Endothelial cell of umbilical vein (primary cell): Measurements from ENCODE around the gene ACTN3. TPM values are rescaled to one million over a fixed set of nuclear protein-coding genes. Genes with fewer than 3 reads are reported as not detected.

Source experiments
- BruUV-seq: library from RNA; stranded (reverse); fragments of 400-500 nt; replicated peaks from 2 replicates; lab custom pipeline; 2021; lab: Mats Ljungman, UMichigan
- CTCF ChIA-PET: fragments of 300-600, 350-600 bp; sonication (Branson Sonifier 250); formaldehyde crosslinking; loops from one replicate; lab custom pipeline; 2021; ENCODE audit warnings: antibody characterized with exemption, inconsistent platforms; lab: Charles Lee
- POLR2A ChIA-PET: fragments of 300-600, 350-600 bp; sonication (Branson Sonifier 250); formaldehyde crosslinking; loops from one replicate; lab custom pipeline; 2021; ENCODE audit warnings: antibody characterized with exemption, inconsistent platforms; lab: Charles Lee
- DNase-seq: peaks from one replicate; pipeline ENCODE4 v3.0.0-alpha.2; 2011; ENCODE audit warnings: low read depth, low spot score
- FAIRE-seq: peaks from 2 replicates; lab custom pipeline; 2011; peaks lifted over from hg19 to GRCh38; lab: Jason Lieb, UNC
- H2AFZ ChIP-seq: 2 replicates; pipeline ENCODE4 v1.6.0; 2012; ENCODE audit warnings: low read depth, low read length, control low read depth, inconsistent platforms
- H3K27ac ChIP-seq: 2 replicates; pipeline ENCODE4 v1.5.1; 2011; ENCODE audit warnings: low read depth, mild to moderate bottlenecking, control low read depth, low read length, moderate library complexity; ENCODE audit not compliant: insufficient read depth
- H3K27me3 ChIP-seq, 2 experiments: 2 replicates each; pipeline versions ENCODE4 v1.6.0 to v1.6.1; 2011; ENCODE audit warnings: low read length in 2 of 2, mixed read lengths in 1 of 2; ENCODE audit not compliant: control insufficient read depth in 2 of 2, insufficient read depth in 2 of 2
- H3K36me3 ChIP-seq, 2 experiments: 2 replicates in 1 of 2; 3 replicates in 1 of 2; pipeline ENCODE4 v1.5.1; 2011; ENCODE audit warnings: low read length in 2 of 2, mild to moderate bottlenecking in 1 of 2, moderate library complexity in 1 of 2; ENCODE audit not compliant: control insufficient read depth in 2 of 2, insufficient read depth in 2 of 2; ENCODE audit errors: extremely low read depth in 1 of 2
- H3K4me1 ChIP-seq: 3 replicates; pipeline ENCODE4 v1.5.1; 2011; ENCODE audit warnings: mild to moderate bottlenecking, low read length; ENCODE audit not compliant: control insufficient read depth, insufficient read depth; ENCODE audit errors: extremely low read depth
- H3K4me2 ChIP-seq: 2 replicates; pipeline ENCODE4 v1.6.1; 2011; ENCODE audit warnings: low read length, control low read depth, mixed read lengths; ENCODE audit not compliant: insufficient read depth
- H3K4me3 ChIP-seq, 3 experiments: fragments of 200-600 bp in 1 of 3; sonication (generic), shearing (Covaris generic) in 1 of 3; replicated peaks in 1 of 3; 2 replicates each; pipeline ENCODE4 v1.5.1; 2011 to 2016; ENCODE audit warnings: control low read depth in 3 of 3, low read length in 3 of 3, mild to moderate bottlenecking in 2 of 3, inconsistent platforms in 1 of 3, low read depth in 1 of 3, moderate library complexity in 1 of 3; ENCODE audit not compliant: insufficient read depth in 1 of 3
- H3K79me2 ChIP-seq: 2 replicates; pipeline ENCODE4 v1.6.0; 2012; ENCODE audit warnings: low read length, inconsistent platforms; ENCODE audit not compliant: control insufficient read depth, insufficient read depth
- H3K9ac ChIP-seq: replicated peaks from 2 replicates; pipeline ENCODE3; 2011; ENCODE audit warnings: low read length, control low read depth; ENCODE audit not compliant: insufficient read depth; ENCODE audit errors: extremely low read depth
- H3K9me1 ChIP-seq: replicated peaks from 3 replicates; pipeline ENCODE4 v1.6.0; 2011; ENCODE audit warnings: mild to moderate bottlenecking, low read length; ENCODE audit not compliant: control insufficient read depth, insufficient read depth; ENCODE audit errors: extremely low read depth
- H3K9me3 ChIP-seq: replicated peaks from 2 replicates; pipeline ENCODE4 v1.5.1; 2012; ENCODE audit warnings: low read length, inconsistent platforms; ENCODE audit not compliant: control insufficient read depth, insufficient read depth
- H4K20me1 ChIP-seq: replicated peaks from 2 replicates; pipeline ENCODE3; 2011; ENCODE audit warnings: mild to moderate bottlenecking, low read length; ENCODE audit not compliant: control insufficient read depth, insufficient read depth; ENCODE audit errors: extremely low read depth
- FOS ChIP-seq: IDR thresholded peaks from 2 replicates; pipeline ENCODE4 v1.6.1; 2011; ENCODE audit warnings: mild to moderate bottlenecking, low read length, moderate library complexity, borderline replicate concordance; ENCODE audit not compliant: insufficient read depth
- MYC ChIP-seq: IDR thresholded peaks from one replicate; pipeline ENCODE4 v1.6.1; 2011; ENCODE audit warnings: mild to moderate bottlenecking, low read depth, low read length
- POLR2A ChIP-seq: IDR thresholded peaks from 2 replicates; pipeline ENCODE4 v1.6.1; 2012; ENCODE audit warnings: low read depth, mild to moderate bottlenecking, control low read depth, low read length
- POLR2AphosphoS5 ChIP-seq: IDR thresholded peaks from 2 replicates; pipeline ENCODE4 v1.6.1; 2012; ENCODE audit warnings: low read depth, mild to moderate bottlenecking, control low read depth, low read length, moderate library complexity; ENCODE audit not compliant: insufficient read depth
- dilution Hi-C: fragments of 300-500 bp; cut with MboI; formaldehyde crosslinking; loops from one replicate; pipeline ENCODE4 v1.15.0; 2019; ENCODE audit warnings: low sequenced_read_pairs; ENCODE audit not compliant: extremely low pct_ligation_motif_present
- intact Hi-C: fragments of 100-400 bp; cut with micrococcal nuclease; formaldehyde crosslinking; loops from one replicate; pipeline ENCODE4 v1.10.0; 2022
- polyA plus RNA-seq, 4 experiments: library from polyadenylated mRNA; depleted of rRNA in 3 of 4; stranded (reverse) in 3 of 4; unstranded in 1 of 4; fragments of >200 nt; gene quantifications; 2 replicates each; pipeline versions ENCODE4 v1.2.1 to v1.2.3, GENCODE V29; 2011 to 2012; ENCODE audit warnings: missing spikeins in 1 of 4
- total RNA-seq: library from RNA; stranded (reverse); gene quantifications from 2 replicates; pipeline ENCODE4 v1.2.3, GENCODE V29; 2021
- TF ChIP-seq, protein P1 (sequence below): IDR thresholded peaks from 2 replicates; pipeline ENCODE4 v1.6.1; 2011; ENCODE audit not compliant: insufficient read depth, insufficient read length

The ACTN3 gene
- total and polyA plus RNA-seq, 2 donors (not counting 3 experiments of a cell fraction or from before 2014, with no cell fraction given) = 0.17 to 0.18 TPM

DNA sequence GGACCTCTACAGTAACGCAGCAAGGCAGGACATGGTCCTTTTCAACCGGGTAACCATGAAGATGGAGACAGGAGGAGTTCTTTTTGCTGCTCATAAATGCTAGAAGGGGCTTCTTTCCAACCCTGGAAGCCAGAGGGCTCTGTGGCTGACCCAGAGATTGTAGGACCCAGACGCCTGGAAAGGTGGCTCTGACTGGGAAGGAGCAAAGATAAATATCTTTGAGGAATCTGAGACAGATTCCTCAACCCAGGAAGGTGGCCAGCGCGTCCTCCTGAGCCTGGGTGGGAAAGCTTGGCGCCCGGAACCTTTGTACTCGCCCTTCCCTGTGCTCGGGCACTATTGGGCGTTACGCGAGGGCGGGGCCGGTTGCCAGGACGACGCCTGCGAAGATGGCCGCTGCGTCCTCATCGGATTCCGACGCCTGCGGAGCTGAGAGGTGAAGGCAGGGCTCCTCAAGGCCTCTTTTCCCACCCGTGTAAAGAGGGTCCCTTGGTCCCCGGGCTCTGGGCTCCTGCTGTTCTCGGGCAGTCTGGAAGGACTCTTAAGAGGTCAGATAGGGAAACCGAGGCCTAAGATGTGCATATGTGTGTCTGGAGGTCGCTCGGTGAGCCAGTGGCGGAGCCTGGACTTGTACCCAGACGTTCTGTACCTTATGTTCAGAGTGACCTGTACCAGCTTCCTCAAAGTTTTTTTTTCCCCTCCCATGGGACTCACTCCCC is 36.3 kb upstream of the ACTN3 start, which contains the start of gene BBS1:
TSS of gene BBS1 (plus strand) at position 365 of the 719 bp plus-strand sequence. CDS start at position 390, 25 bp downstream.
- peak within 1 kb of the TSS; percentile 83 for H3K9ac ChIP-seq
- TF ChIP-seq POLR2AphosphoS5 (peak; percentile 92), FOS (no peak), POLR2A (peak; percentile 82)
- TF ChIP-seq, protein P1, sequence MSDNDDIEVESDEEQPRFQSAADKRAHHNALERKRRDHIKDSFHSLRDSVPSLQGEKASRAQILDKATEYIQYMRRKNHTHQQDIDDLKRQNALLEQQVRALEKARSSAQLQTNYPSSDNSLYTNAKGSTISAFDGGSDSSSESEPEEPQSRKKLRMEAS = peak; percentile 51
- BruUV-seq = no TSS peak
- DNase-seq (peak; percentile 84), FAIRE-seq (peak; percentile 80)
- peak within 1 kb of the TSS; percentile 69 for H3K4me2 ChIP-seq
- ChIA-PET POLR2A (interaction anchor here (0.6 to 0.9 kb wide), 3 partner anchors 32 to 58 kb away, joined by 3 read pairs; partner anchors contain the start of gene ZDHHC24), CTCF (interaction anchor here (1.0 to 1.9 kb wide), 4 partner anchors 17 to 168 kb away, joined by 3 to 7 read pairs (median 3); partner anchors contain the start of gene PELI3)
- peaks cover 4% of the 10 kb centered on the region for H3K79me2 ChIP-seq
- dilution Hi-C loops (no loop called here), intact Hi-C loops (loop anchor here (1.0 to 2.0 kb wide), 3 partner anchors 30 to 44 kb away; partner anchors contain the start of genes DPP3 and PELI3)
- H3K27ac ChIP-seq = peak within 1 kb of the TSS; percentile 34
- no peaks in the 10 kb centered on the region for H3K9me3 ChIP-seq
- no peaks in the 10 kb centered on the region for H3K27me3 ChIP-seq
- peaks cover 5% of the 10 kb centered on the region for H3K4me1 ChIP-seq
- H2AFZ ChIP-seq = peak within 1 kb of the TSS; percentile 97
- peak within 1 kb of the TSS; percentile 56 to 91 (median 89) for H3K4me3 ChIP-seq
- H3K9me1 ChIP-seq = no peaks in the 10 kb centered on the region
- peaks cover 0 to 8% of the 10 kb centered on the region in 2 experiments for H3K36me3 ChIP-seq
- no peaks in the 10 kb centered on the region for H4K20me1 ChIP-seq

DNA sequence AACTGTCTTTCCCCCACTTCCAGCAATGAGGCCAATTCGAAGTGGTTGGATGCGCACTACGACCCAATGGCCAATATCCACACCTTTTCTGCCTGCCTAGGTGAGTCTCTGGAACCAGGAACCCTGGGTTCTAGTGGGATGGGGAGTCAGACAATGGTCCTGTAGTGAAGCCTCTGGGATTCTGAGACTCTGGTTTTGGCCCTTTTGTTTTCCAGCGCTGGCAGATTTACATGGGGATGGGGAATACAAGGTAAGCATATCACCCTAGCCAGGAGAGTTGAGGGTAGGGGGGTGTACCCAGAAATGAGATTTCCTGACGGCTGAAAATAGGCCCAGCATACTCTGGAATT is 35.7 kb upstream of the ACTN3 start:
- Histone ChIP-seq H3K9me3 (no peaks in the 10 kb centered on the region), H3K4me1 (peaks cover 5% of the 10 kb centered on the region), H3K27me3 (no peaks in the 10 kb centered on the region), H3K4me2 (peak overlapping the region; percentile 69), H3K79me2 (peaks cover 4% of the 10 kb centered on the region), H3K27ac (no peak overlapping the region), H3K9ac (peak overlapping the region; percentile 83), H2AFZ (peak overlapping the region; percentile 83), H3K9me1 (no peaks in the 10 kb centered on the region), H4K20me1 (no peaks in the 10 kb centered on the region), H3K4me3 (peak overlapping the region; percentile 56 to 91 (median 89)), H3K36me3 (peaks cover 0 to 8% of the 10 kb centered on the region in 2 experiments)
- DNase-seq = no peak
- dilution Hi-C loops (no loop called here), intact Hi-C loops (loop anchor here (1.0 to 2.0 kb wide), 3 partner anchors 31 to 45 kb away; partner anchors contain the start of genes DPP3 and PELI3)
- BruUV-seq = TSS peak; percentile 82
- no peak for FAIRE-seq
- ChIA-PET POLR2A (interaction anchor here (0.6 kb wide), 1 partner anchor 58 kb away, joined by 3 read pairs; no protein-coding TSS in a partner anchor), CTCF (interaction anchor here (1.0 to 1.9 kb wide), 4 partner anchors 16 to 168 kb away, joined by 3 to 7 read pairs (median 3); partner anchors contain the start of gene PELI3)
- no peak for TF ChIP-seq MYC
- no peak for TF ChIP-seq POLR2AphosphoS5
- TF ChIP-seq, protein P1 = no peak
